ENCODE results near the gene CACNA1H.
A peak's percentile ranks its signal among the peaks of the same experiment; 100 is the strongest.

The CACNA1H gene

GRCh38 chr16:1152651-1153259, at the start of gene CACNA1H:
Gene CACNA1H (plus strand): TSS chr16:1153106. CDS start chr16:1153738, 632 bp downstream.
- DNase-seq (ENCODE audit: low read depth) = peak; percentile 31

- DNase-seq (ENCODE audit: low read depth) = no peak
Measured at GRCh38 chr16:1103636-1103980, 49.3 kb upstream of the CACNA1H start.

GRCh38 chr16:1105888-1106620, 46.9 kb upstream of the CACNA1H start:
- no peak for DNase-seq (ENCODE audit: low read depth)

GRCh38 chr16:1106659-1107058, 46.2 kb upstream of the CACNA1H start:
- no peak for DNase-seq (ENCODE audit: low read depth)

DNA sequence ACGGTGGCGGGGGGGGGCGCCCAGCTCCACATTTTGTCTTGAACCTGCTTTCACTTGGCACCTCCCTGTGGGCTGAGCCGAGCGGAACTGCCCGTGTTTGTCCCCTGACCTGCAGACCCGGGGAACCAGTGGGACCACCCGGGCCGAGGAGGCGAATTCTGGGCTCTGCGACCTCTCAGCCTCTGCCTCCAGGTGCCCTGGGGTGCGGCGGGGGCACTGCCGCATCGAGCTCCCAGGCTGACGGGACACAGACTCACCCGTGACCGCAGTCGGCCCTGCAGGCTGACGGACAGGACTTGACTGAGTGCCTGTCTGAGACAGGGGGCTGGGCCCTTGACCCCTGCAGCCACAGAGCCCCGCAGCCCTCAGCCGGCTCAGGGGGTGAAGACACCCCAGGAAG, 45.8 kb upstream of the CACNA1H start:
- no peak for DNase-seq (ENCODE audit: low read depth)

GRCh38 chr16:1107731-1108130, 45.2 kb upstream of the CACNA1H start:
- DNase-seq (ENCODE audit: low read depth) = no peak

- no peak for DNase-seq (ENCODE audit: low read depth)
Measured at GRCh38 chr16:1108299-1109252, 44.3 kb upstream of the CACNA1H start.

DNA sequence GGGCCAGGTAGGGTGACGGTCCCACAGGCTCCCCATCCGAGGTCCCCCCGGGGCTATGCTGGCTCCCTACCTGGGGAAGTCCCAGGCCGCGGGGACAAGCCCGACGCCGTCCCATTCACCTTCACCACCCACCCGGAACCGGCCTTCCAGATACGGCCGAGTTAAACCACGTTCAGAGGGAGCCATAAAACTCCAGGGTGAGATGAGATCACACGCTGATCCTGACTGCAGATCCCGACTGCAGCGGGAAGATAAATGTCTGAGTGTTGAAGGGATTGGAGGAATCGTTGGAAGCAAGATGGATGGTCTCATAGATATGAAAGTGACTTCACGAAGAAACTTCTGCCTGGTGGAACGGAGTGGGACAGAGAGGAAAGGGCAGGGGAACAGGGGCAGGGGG, 43.3 kb upstream of the CACNA1H start:
- no peak for DNase-seq (ENCODE audit: low read depth)

DNA sequence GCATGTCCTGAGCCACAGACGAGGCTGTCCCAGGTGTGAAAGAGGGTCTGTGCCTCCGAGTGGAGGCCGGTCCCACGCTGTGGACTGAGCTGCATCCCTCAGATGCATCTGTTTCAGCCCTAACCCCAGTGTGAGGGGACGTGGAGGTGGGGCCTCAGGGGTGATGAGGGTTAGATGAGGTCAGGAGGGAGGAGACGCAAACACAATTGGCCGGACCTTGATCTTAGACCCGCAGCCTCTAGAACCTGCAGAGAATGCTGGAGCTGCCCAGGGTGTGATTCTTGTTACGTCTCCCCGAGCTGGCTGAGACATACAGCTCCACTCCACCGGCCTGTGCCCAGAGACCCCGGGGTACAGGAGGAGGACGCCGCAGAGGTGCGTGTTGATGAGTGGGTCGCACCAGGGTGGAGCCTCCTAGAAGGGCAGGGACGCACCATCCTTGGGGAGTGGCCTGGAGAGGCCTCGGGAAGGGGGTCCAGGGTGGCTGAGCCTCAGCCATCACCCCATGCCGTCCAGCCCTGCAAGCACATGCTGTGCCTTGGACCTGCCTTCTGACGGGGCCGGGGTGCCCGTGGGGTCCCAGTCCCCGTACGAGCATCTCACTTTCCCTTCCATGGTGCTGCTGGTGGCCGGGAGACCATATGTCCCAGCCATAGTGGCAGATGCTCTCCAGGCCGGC, 40.3 kb upstream of the CACNA1H start:
- no peak for DNase-seq (ENCODE audit: low read depth)

DNA sequence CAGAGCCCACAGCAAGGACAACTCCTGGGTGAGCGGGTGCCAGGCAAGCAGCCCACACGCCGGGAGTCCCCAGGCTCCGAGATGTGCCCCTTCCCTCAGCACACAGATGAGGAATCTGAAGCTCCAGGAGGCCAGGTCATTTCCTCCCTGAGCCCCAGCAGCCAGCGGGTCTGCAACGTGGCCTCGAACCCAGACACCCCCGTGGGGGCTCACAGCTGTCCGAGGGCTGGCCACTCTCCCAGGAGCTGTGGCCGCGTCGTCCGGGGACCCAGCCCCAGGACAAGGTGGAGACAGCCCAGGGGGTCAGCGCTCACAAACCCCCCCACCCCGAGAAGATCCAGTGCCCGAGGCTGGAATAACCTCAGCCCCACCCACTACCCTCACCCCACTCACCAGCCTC, 39.4 kb upstream of the CACNA1H start:
- DNase-seq (ENCODE audit: low read depth) = no peak

- no peak for DNase-seq (ENCODE audit: low read depth)
Measured at GRCh38 chr16:1113889-1114526, 38.9 kb upstream of the CACNA1H start.

DNA sequence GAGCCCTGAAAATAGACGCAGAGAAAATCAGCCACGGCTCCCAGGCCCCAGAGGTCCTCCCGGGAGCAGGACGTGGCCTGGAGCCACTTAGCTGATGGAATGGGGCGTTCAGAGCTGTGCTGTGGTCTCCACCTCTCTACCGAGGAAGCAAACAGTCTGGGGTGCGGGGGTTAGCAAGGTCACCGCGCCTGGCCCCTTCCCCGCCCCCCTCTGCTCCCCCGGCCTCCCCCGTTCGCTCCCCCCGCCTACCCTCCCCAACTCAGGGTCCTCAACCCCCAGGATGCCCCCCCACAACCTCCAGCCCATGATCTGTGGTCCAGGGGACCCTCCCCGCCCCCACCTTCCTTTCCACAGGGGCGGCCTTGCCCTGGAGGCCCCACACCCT, 36.2 kb upstream of the CACNA1H start:
- no peak for DNase-seq (ENCODE audit: low read depth)

- DNase-seq (ENCODE audit: low read depth) = no peak
Measured at GRCh38 chr16:1117176-1117900, 35.6 kb upstream of the CACNA1H start.

DNA sequence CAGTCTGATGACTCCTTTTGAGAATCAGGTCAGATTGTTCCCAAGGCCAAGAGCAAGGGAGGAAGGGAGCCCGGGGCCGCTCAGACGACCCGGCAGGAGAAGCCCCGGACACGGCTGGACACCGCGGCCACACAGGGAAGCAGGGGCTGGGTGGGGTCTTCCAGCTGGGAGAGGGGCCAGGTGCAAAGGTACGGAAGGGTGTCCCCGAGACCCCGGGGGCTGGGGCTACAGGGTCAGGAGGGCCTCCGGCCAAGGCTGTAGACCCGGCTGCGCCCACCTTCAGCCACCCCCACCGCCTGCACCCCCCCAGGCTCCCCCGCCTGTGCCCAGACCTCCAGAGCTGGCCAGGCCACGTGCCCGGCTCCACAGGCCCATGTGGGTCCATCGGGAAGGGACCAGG, 35.0 kb upstream of the CACNA1H start:
- DNase-seq (ENCODE audit: low read depth) = no peak

GRCh38 chr16:1119129-1119528, 33.8 kb upstream of the CACNA1H start:
- DNase-seq (ENCODE audit: low read depth) = no peak

DNA sequence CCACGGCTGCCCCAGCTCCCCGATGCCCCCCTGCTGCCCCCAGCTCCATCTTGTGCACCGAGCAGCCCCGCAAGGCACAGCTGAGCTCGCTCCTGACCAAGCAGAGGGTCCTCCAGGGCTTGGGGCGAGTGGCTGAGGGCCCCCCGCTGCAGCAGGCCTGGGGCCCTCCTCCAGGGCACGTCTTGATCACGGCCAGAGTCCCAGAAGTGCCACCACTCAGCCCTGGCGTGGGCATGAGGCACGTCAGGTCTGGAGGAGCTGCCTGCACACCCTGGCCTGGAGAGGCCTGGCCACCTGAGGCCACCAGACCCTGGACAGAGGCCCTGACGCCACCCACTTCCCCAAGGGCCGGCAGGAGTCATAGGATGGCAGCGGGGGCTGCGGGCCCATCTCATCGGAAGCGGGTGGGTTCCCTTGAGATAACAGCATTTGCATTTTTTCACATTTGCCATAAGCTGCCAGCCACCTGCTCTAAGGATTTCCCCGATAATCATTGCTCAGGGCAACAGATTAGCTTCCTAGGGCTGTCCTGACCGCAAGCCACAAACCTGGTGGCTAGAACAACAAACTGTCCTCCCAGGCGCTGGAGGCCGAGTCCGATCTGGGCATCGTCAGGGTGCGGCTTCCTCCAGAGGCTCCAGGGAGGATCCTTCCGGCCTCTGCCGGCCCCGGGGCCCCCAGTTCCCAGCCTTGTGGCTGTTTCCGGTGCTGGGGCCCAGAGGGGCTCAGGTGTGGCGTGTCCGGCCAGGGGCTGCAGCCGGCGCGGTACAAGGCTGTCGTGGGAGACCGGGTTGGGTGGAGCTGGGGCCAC, 32.9 kb upstream of the CACNA1H start:
- DNase-seq (ENCODE audit: low read depth) = no peak

- DNase-seq (ENCODE audit: low read depth) = no peak
Measured at GRCh38 chr16:1120577-1120941, 32.3 kb upstream of the CACNA1H start.

GRCh38 chr16:1121009-1121408, 31.9 kb upstream of the CACNA1H start:
- no peak for DNase-seq (ENCODE audit: low read depth)

- DNase-seq (ENCODE audit: low read depth) = no peak
Measured at GRCh38 chr16:1121601-1122397, 31.1 kb upstream of the CACNA1H start.

DNA sequence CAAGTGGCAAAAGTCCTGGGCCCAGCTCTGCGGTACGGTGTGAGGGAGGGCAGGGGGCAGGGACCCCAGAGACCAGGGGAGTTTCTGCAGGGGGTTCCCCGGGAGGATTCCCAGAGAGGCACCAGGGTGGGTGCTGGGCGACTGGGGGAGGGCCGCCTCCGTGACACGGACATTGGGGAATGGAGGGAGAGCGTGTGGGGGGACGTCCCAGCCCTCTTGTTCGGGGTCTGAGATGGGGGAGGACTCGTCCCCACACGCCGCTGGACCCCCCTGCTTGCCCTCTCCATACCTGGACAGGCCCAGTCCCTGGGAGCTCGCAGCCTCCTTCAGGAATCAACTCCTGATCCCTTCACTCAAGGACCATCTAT, 30.5 kb upstream of the CACNA1H start:
- DNase-seq (ENCODE audit: low read depth) = no peak

All from activated T-helper 1 cell treated with Interleukin-2 at 50 U/mL for 16 hours (primary cell).